H1 (cell line): Measurements from ENCODE around the gene TRAK1. TPM values are rescaled to one million over a fixed set of nuclear protein-coding genes. Genes with fewer than 3 reads are reported as not detected.

ENCODE experiments used
- CTCF ChIA-PET: fragments of 300-600 bp; sonication (Branson Sonifier 250); formaldehyde crosslinking; loops from one replicate; lab custom pipeline; 2021; ENCODE audit not compliant: partially characterized antibody; lab: Charles Lee
- POLR2A ChIA-PET: fragments of 300-600 bp; sonication (Branson Sonifier 250); formaldehyde crosslinking; loops from one replicate; lab custom pipeline; 2021; ENCODE audit warnings: inconsistent platforms; ENCODE audit not compliant: partially characterized antibody; lab: Charles Lee
- DNase-seq, 2 experiments: peaks; one replicate each; pipeline versions ENCODE4 v3.0.0 to v3.0.0-alpha.2; 2010 to 2022; ENCODE audit warnings: low spot score in 2 of 2, low read depth in 1 of 2, mixed read lengths in 1 of 2
- FAIRE-seq: peaks from 2 replicates; lab custom pipeline; 2011; peaks lifted over from hg19 to GRCh38; lab: Jason Lieb, UNC
- H2AFZ ChIP-seq: 2 replicates; pipeline ENCODE4 v1.8.1; 2012; ENCODE audit warnings: low read length, inconsistent platforms
- H2AK5ac ChIP-seq: 2 replicates; pipeline ENCODE4 v1.6.1; 2013; ENCODE audit warnings: low read depth, low read length
- H2BK120ac ChIP-seq: replicated peaks from 2 replicates; pipeline ENCODE3; 2013; ENCODE audit warnings: low read depth, low read length, inconsistent platforms
- H2BK12ac ChIP-seq: 2 replicates; pipeline ENCODE4 v1.6.1; 2013; ENCODE audit warnings: low read depth, low read length
- H2BK15ac ChIP-seq: 2 replicates; pipeline ENCODE4 v1.6.1; 2013; ENCODE audit warnings: low read length
- H2BK20ac ChIP-seq: 2 replicates; pipeline ENCODE4 v1.6.1; 2013; ENCODE audit warnings: low read length
- H2BK5ac ChIP-seq: 2 replicates; pipeline ENCODE4 v1.6.1; 2013; ENCODE audit warnings: low read depth, low read length
- H3K14ac ChIP-seq: 2 replicates; pipeline ENCODE4 v1.6.1; 2013; ENCODE audit warnings: inconsistent platforms; ENCODE audit not compliant: insufficient read length
- H3K18ac ChIP-seq: 2 replicates; pipeline ENCODE4 v1.6.1; 2013; ENCODE audit warnings: low read length; ENCODE audit errors: extremely low read depth
- H3K23ac ChIP-seq: 2 replicates; pipeline ENCODE4 v1.6.1; 2013; ENCODE audit warnings: inconsistent platforms; ENCODE audit not compliant: insufficient read length
- H3K23me2 ChIP-seq: 2 replicates; pipeline ENCODE4 v1.6.1; 2013; ENCODE audit warnings: low read depth, low read length
- H3K27ac ChIP-seq: 2 replicates; pipeline ENCODE4 v1.6.1; 2011; ENCODE audit warnings: low read depth, low read length, inconsistent platforms
- H3K27me3 ChIP-seq, 4 experiments: replicated peaks in 1 of 4; 1 replicate in 1 of 4; 2 replicates in 3 of 4; pipeline versions ENCODE4 v1.6.1 to v1.8.1; 2011 to 2013; ENCODE audit warnings: low read length in 3 of 4, mild to moderate bottlenecking in 3 of 4, inconsistent platforms in 2 of 4, mixed read lengths in 2 of 4, moderate library complexity in 1 of 4; ENCODE audit not compliant: control insufficient read depth in 3 of 4, insufficient read depth in 3 of 4; ENCODE audit errors: extremely low read depth in 1 of 4
- H3K36me3 ChIP-seq, 4 experiments: 2 replicates each; pipeline versions ENCODE4 v1.6.1 to v1.8.1; 2011 to 2013; ENCODE audit warnings: mild to moderate bottlenecking in 4 of 4, low read length in 3 of 4, moderate library complexity in 2 of 4, control low read depth in 1 of 4, inconsistent platforms in 1 of 4; ENCODE audit not compliant: insufficient read depth in 4 of 4, control insufficient read depth in 2 of 4
- H3K4ac ChIP-seq: replicated peaks from 2 replicates; pipeline ENCODE3; 2013; ENCODE audit warnings: low read length, low read depth, mixed read lengths, inconsistent platforms; ENCODE audit not compliant: insufficient read length
- H3K4me1 ChIP-seq, 4 experiments: replicated peaks in 1 of 4; 1 replicate in 1 of 4; 2 replicates in 3 of 4; pipeline versions ENCODE4 v1.6.1 to v1.8.1; 2011 to 2013; ENCODE audit warnings: low read length in 3 of 4, inconsistent platforms in 2 of 4, mixed read lengths in 1 of 4; ENCODE audit not compliant: insufficient read depth in 4 of 4, control insufficient read depth in 3 of 4
- H3K4me2 ChIP-seq, 2 experiments: 2 replicates each; pipeline versions ENCODE4 v1.6.1 to v1.8.1; 2011 to 2013; ENCODE audit warnings: low read depth in 2 of 2, low read length in 2 of 2, control low read depth in 1 of 2, inconsistent platforms in 1 of 2, mild to moderate bottlenecking in 1 of 2; ENCODE audit not compliant: insufficient read depth in 1 of 2
- H3K4me3 ChIP-seq, 4 experiments: fragments of 200-600, 300-600 bp in 1 of 4; sonication (generic), shearing (Covaris generic), sonication (Bioruptor Twin) in 1 of 4; 2 replicates each; pipeline versions ENCODE4 v1.5.1 to v1.8.1; 2011 to 2016; ENCODE audit warnings: low read length in 4 of 4, low read depth in 3 of 4, control low read depth in 2 of 4, inconsistent platforms in 2 of 4, mild to moderate bottlenecking in 2 of 4, mixed read lengths in 1 of 4, moderate library complexity in 1 of 4; ENCODE audit not compliant: insufficient read depth in 2 of 4; ENCODE audit errors: extremely low read depth in 1 of 4
- H3K56ac ChIP-seq: replicated peaks from 2 replicates; pipeline ENCODE3; 2013; ENCODE audit warnings: low read depth, mild to moderate bottlenecking, mixed read lengths, low read length, inconsistent platforms; ENCODE audit not compliant: insufficient read length
- H3K79me1 ChIP-seq: 2 replicates; pipeline ENCODE4 v1.6.1; 2013; ENCODE audit warnings: low read depth, low read length, control low read depth
- H3K79me2 ChIP-seq, 2 experiments: 2 replicates each; pipeline versions ENCODE4 v1.6.1 to v1.8.1; 2012 to 2013; ENCODE audit warnings: low read length in 2 of 2, mild to moderate bottlenecking in 2 of 2, inconsistent platforms in 1 of 2; ENCODE audit not compliant: insufficient read depth in 2 of 2, control insufficient read depth in 1 of 2
- H3K9ac ChIP-seq, 4 experiments: replicated peaks in 1 of 4; 1 replicate in 1 of 4; 2 replicates in 3 of 4; pipeline versions ENCODE4 v1.6.1 to v1.8.1; 2011 to 2013; ENCODE audit warnings: low read depth in 3 of 4, low read length in 3 of 4, control low read depth in 2 of 4, mild to moderate bottlenecking in 2 of 4, moderate library complexity in 2 of 4, inconsistent platforms in 1 of 4; ENCODE audit errors: extremely low read depth in 1 of 4
- H3K9me3 ChIP-seq, 2 experiments: 2 replicates each; pipeline versions ENCODE4 v1.6.1 to v1.8.1; 2012 to 2013; ENCODE audit warnings: mild to moderate bottlenecking in 2 of 2, moderate library complexity in 2 of 2, control low read depth in 1 of 2, inconsistent platforms in 1 of 2, low read depth in 1 of 2, low read length in 1 of 2, mixed read lengths in 1 of 2; ENCODE audit not compliant: insufficient read depth in 2 of 2
- H4K20me1 ChIP-seq, 2 experiments: replicated peaks in 1 of 2; 2 replicates each; pipeline versions ENCODE3 to v1.8.1; 2011 to 2013; ENCODE audit warnings: inconsistent platforms in 2 of 2, low read length in 2 of 2, mild to moderate bottlenecking in 1 of 2; ENCODE audit not compliant: insufficient read depth in 2 of 2, control insufficient read depth in 1 of 2
- H4K5ac ChIP-seq: 2 replicates; pipeline ENCODE4 v1.6.1; 2013; ENCODE audit warnings: low read length, low read depth, mixed read lengths, inconsistent platforms; ENCODE audit not compliant: insufficient read length
- H4K8ac ChIP-seq: 2 replicates; pipeline ENCODE4 v1.8.0; 2013; ENCODE audit warnings: mild to moderate bottlenecking, moderate library complexity, low read length, inconsistent platforms; ENCODE audit not compliant: insufficient read depth; ENCODE audit errors: extremely low read depth
- H4K91ac ChIP-seq: replicated peaks from 2 replicates; pipeline ENCODE3; 2013; ENCODE audit warnings: low read length, mixed read lengths, inconsistent platforms; ENCODE audit not compliant: insufficient read length
- ASH2L ChIP-seq: fragments of 200-600, 300-600 bp; sonication (generic); IDR thresholded peaks from one replicate; pipeline ENCODE4 v1.7.1; 2017; ENCODE audit warnings: low read length
- BACH1 ChIP-seq: IDR thresholded peaks from 2 replicates; pipeline ENCODE4 v1.6.1; 2012; ENCODE audit warnings: low read length, improper control_type of control experiment
- CHD1 ChIP-seq: IDR thresholded peaks from 2 replicates; pipeline ENCODE4 v1.6.1; 2012; ENCODE audit warnings: low read depth, low read length, improper control_type of control experiment
- CHD2 ChIP-seq: IDR thresholded peaks from 2 replicates; pipeline ENCODE4 v1.6.1; 2012; ENCODE audit warnings: low read length, improper control_type of control experiment
- EP300 ChIP-seq, 2 experiments: IDR thresholded peaks; 1 replicate in 1 of 2; 2 replicates in 1 of 2; pipeline ENCODE4 v1.6.1; 2011 to 2012; ENCODE audit warnings: low read depth in 2 of 2, low read length in 2 of 2, mild to moderate bottlenecking in 2 of 2, borderline replicate concordance in 1 of 2, inconsistent platforms in 1 of 2, moderate library complexity in 1 of 2
- FOSL1 ChIP-seq: IDR thresholded peaks from 2 replicates; pipeline ENCODE4 v1.6.1; 2011; ENCODE audit warnings: mild to moderate bottlenecking, low read depth, low read length, moderate library complexity; ENCODE audit not compliant: insufficient read depth
- NRF1 ChIP-seq: IDR thresholded peaks from 2 replicates; pipeline ENCODE4 v1.6.1; 2011; ENCODE audit warnings: mild to moderate bottlenecking, low read depth, low read length, improper control_type of control experiment
- SIRT6 ChIP-seq: IDR thresholded peaks from one replicate; pipeline ENCODE4 v1.7.1; 2012; ENCODE audit warnings: low read length, inconsistent platforms
- TBP ChIP-seq: IDR thresholded peaks from 2 replicates; pipeline ENCODE4 v1.6.1; 2011; ENCODE audit warnings: low read depth, low read length, improper control_type of control experiment
- ZNF274 ChIP-seq: IDR thresholded peaks from 2 replicates; pipeline ENCODE4 v1.7.0; 2012; ENCODE audit warnings: low read length, borderline replicate concordance; ENCODE audit errors: extremely low read depth
- WGBS, 2 experiments: shearing (Covaris generic) in 1 of 2; methylation state at CpG; one replicate each; pipeline versions ENCODE4 v1.1.6 to v1.1.7; 2013 to 2015; ENCODE audit warnings: low lambda C conversion rate in 2 of 2, mixed read lengths in 2 of 2, inconsistent platforms in 1 of 2, low coverage in 1 of 2, missing lambda C conversion rate in 1 of 2; ENCODE audit not compliant: insufficient replicate concordance in 2 of 2, insufficient coverage in 1 of 2, insufficient read length in 1 of 2; ENCODE audit errors: extremely low coverage in 1 of 2, missing lambda C conversion rate in 1 of 2; 5-methylcytosine and 5-hydroxymethylcytosine counted together
- polyA plus RNA-seq, 7 experiments: library from polyadenylated mRNA; depleted of rRNA in 3 of 7; stranded (reverse) in 5 of 7; unstranded in 2 of 7; fragments of >200 nt in 5 of 7; fragments of 200-250 nt in 2 of 7; gene quantifications; 1 replicate in 5 of 7; 2 replicates in 1 of 7; 4 replicates in 1 of 7; pipeline versions ENCODE4 v1.2.1 to v1.2.3, GENCODE V29; 2011 to 2013; ENCODE audit warnings: missing spikeins in 2 of 7, mixed read lengths in 2 of 7
- total RNA-seq: library from RNA; stranded (reverse); fragmentation: NEBNext Ultra II Directional; extraction: Animal tissue kit (Norgen Biotek cat#: 25700); gene quantifications from 2 replicates; pipeline ENCODE4 v1.2.1, GENCODE V29; 2021
- TF ChIP-seq, protein P1 (sequence below), 3 experiments: IDR thresholded peaks; 1 replicate in 2 of 3; 2 replicates in 1 of 3; pipeline versions ENCODE4 v1.5.1 to v1.6.1; 2011; ENCODE audit warnings: low read length in 3 of 3, mild to moderate bottlenecking in 3 of 3, inconsistent platforms in 2 of 3, low read depth in 1 of 3, moderate library complexity in 1 of 3; ENCODE audit not compliant: insufficient read depth in 1 of 3; ENCODE audit errors: control extremely low read depth in 1 of 3

TRAK1 gene
- total and polyA plus RNA-seq, 2 of the 8 experiments (the other 6 are each of a cell fraction or from before 2014, with no cell fraction given), result 21.3 to 32.7 TPM

DNA sequence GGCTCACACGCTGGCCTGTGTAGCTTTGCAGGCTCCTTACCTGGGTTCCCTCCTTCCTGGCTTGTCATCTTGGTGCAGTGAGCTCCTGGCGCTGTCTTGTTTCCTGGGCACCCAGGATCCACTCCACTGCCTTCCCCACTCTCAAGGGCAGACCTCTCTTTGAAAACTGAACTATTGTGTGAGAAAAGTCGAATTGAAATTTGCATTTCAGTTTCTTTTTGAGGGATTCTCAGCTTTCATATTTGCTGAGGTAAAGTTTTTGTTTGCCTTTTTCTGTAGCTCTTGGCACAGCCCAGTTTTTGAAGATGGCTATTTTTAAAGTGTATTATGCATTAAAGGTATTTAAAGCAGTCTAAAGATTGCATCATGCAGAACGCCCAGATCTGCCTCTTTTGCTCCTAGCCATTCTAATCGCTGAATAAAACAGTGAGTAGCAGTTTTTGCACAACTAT, 104.7 kb downstream of the TRAK1 start:
- H2BK20ac ChIP-seq, result no peak overlapping the region
- no peak overlapping the region for H2AK5ac ChIP-seq
- no peak overlapping the region for H3K9ac ChIP-seq
- ChIA-PET CTCF (interaction anchor here (0.8 to 10.8 kb wide), 6 partner anchors 9 to 77 kb away, joined by 3 to 249 read pairs (median 4); no protein-coding TSS in a partner anchor), POLR2A (no interaction called here)
- H3K79me2 ChIP-seq, result no peaks in the 10 kb centered on the region
- no peak overlapping the region for H4K91ac ChIP-seq
- H3K56ac ChIP-seq, result no peak overlapping the region
- no peak overlapping the region for H4K8ac ChIP-seq
- WGBS, 2 experiments, result 77% methylated on average over 5 of the region's 5 CpGs; no CpG with 5 or more reads in 1 of the 2 experiments
- H3K14ac ChIP-seq, result no peak overlapping the region
- no peak overlapping the region for H4K5ac ChIP-seq
- no peak overlapping the region for H2BK120ac ChIP-seq
- no peak overlapping the region for H2BK12ac ChIP-seq
- H2BK15ac ChIP-seq, result no peak overlapping the region
- no peak overlapping the region for H3K4ac ChIP-seq
- H3K9me3 ChIP-seq, result no peaks in the 10 kb centered on the region
- no peak overlapping the region for H2BK5ac ChIP-seq
- no peak overlapping the region for H3K23ac ChIP-seq
- H3K27me3 ChIP-seq, result no peaks in the 10 kb centered on the region
- no peaks in the 10 kb centered on the region for H3K23me2 ChIP-seq
- H3K4me2 ChIP-seq, result no peak overlapping the region
- H3K27ac ChIP-seq, result no peak overlapping the region
- no peak overlapping the region for H2AFZ ChIP-seq
- H3K36me3 ChIP-seq, result peaks cover 4 to 33% (median 20%) of the 10 kb centered on the region in 4 experiments
- TF ChIP-seq, protein P1, sequence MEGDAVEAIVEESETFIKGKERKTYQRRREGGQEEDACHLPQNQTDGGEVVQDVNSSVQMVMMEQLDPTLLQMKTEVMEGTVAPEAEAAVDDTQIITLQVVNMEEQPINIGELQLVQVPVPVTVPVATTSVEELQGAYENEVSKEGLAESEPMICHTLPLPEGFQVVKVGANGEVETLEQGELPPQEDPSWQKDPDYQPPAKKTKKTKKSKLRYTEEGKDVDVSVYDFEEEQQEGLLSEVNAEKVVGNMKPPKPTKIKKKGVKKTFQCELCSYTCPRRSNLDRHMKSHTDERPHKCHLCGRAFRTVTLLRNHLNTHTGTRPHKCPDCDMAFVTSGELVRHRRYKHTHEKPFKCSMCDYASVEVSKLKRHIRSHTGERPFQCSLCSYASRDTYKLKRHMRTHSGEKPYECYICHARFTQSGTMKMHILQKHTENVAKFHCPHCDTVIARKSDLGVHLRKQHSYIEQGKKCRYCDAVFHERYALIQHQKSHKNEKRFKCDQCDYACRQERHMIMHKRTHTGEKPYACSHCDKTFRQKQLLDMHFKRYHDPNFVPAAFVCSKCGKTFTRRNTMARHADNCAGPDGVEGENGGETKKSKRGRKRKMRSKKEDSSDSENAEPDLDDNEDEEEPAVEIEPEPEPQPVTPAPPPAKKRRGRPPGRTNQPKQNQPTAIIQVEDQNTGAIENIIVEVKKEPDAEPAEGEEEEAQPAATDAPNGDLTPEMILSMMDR (IDR thresholded peaks at IDR 0.05; ENCODE audit: control extremely low read depth in 1 of 3, insufficient read depth in 1 of 3, low read depth in 1 of 3, low read length in 3 of 3), result no peak
- TF ChIP-seq BACH1 (no peak), EP300 (IDR thresholded peaks at IDR 0.05; ENCODE audit: borderline replicate concordance in 1 of 2, low read depth in 2 of 2, low read length in 2 of 2) (no peak), TBP (no peak), ASH2L (no peak), SIRT6 (no peak), ZNF274 (no peak), CHD2 (no peak), NRF1 (no peak), CHD1 (no peak), FOSL1 (no peak)
- peaks cover 0 to 3% (median 0%) of the 10 kb centered on the region in 4 experiments; a peak in 3 of 7 replicates for H3K4me1 ChIP-seq
- FAIRE-seq (no peak), DNase-seq (no peak)
- H3K79me1 ChIP-seq, result no peaks in the 10 kb centered on the region; the same call in 1 of the 2 replicates
- no peak overlapping the region for H3K18ac ChIP-seq
- H3K4me3 ChIP-seq, result no peak overlapping the region
- H4K20me1 ChIP-seq, result peaks cover 2 to 3% of the 10 kb centered on the region in 2 experiments
